ENCODE results near the gene SLC1A6. TPM values are rescaled to one million over a fixed set of nuclear protein-coding genes. Genes with fewer than 3 reads are reported as not detected.
"Not testable (repeated sequence)": the region's sequence is repeated elsewhere in the genome, so short reads cannot be mapped to it uniquely, and the experiment has no call there.

The SLC1A6 gene
- total RNA-seq (2014; rRNA removed; shearing (Covaris generic)): 0.62 TPM in 1 of 2 replicates, not detected in the other

- no peaks in the 10 kb centered on the region for H3K36me3 ChIP-seq (replicated peaks; ENCODE audit: control insufficient read depth, insufficient read depth, low read length)
- peak within 1 kb of the TSS; percentile 62; the same call in 1 of the 2 replicates for H3K4me3 ChIP-seq (ENCODE audit: insufficient read depth, low read depth, low read length)
- peaks cover 14% of the 10 kb centered on the region for H3K27me3 ChIP-seq (ENCODE audit: control insufficient read depth, insufficient read depth, low read length)
- DNase-seq: peak; percentile 96
Measured at GRCh38 chr19:14979476-14980255, at the start of gene SLC1A6. Gene SLC1A6 (minus strand): TSS chr19:14979864. CDS start chr19:14972910, 6,954 bp downstream.

GRCh38 chr19:15028490-15028889 is 48.8 kb upstream of the SLC1A6 start:
- Histone ChIP-seq H3K27me3 (ENCODE audit: control insufficient read depth, insufficient read depth, low read length) (no peaks in the 10 kb centered on the region), H3K4me3 (ENCODE audit: insufficient read depth, low read depth, low read length) (no peak overlapping the region), H3K36me3 (replicated peaks; ENCODE audit: control insufficient read depth, insufficient read depth, low read length) (no peaks in the 10 kb centered on the region)
- no peak for DNase-seq

GRCh38 chr19:15025217-15025616 is 45.6 kb upstream of the SLC1A6 start:
- no peaks in the 10 kb centered on the region for H3K27me3 ChIP-seq (ENCODE audit: control insufficient read depth, insufficient read depth, low read length)
- peak; percentile 56 for DNase-seq

GRCh38 chr19:15022752-15023151 is 43.1 kb upstream of the SLC1A6 start:
- Histone ChIP-seq H3K27me3 (ENCODE audit: control insufficient read depth, insufficient read depth, low read length) (no peaks in the 10 kb centered on the region), H3K36me3 (replicated peaks; ENCODE audit: control insufficient read depth, insufficient read depth, low read length) (no peaks in the 10 kb centered on the region), H3K4me3 (ENCODE audit: insufficient read depth, low read depth, low read length) (no peak overlapping the region)
- DNase-seq: peak; percentile 52

More at GRCh38 chr19:15025217-15025616, 45.6 kb upstream of the SLC1A6 start:
- Histone ChIP-seq H3K36me3 (replicated peaks; ENCODE audit: control insufficient read depth, insufficient read depth, low read length) (no peaks in the 10 kb centered on the region), H3K4me3 (ENCODE audit: insufficient read depth, low read depth, low read length) (no peak overlapping the region)

GRCh38 chr19:15021286-15022007 is 41.8 kb upstream of the SLC1A6 start:
- Histone ChIP-seq H3K36me3 (replicated peaks; ENCODE audit: control insufficient read depth, insufficient read depth, low read length) (no peaks in the 10 kb centered on the region), H3K27me3 (ENCODE audit: control insufficient read depth, insufficient read depth, low read length) (no peaks in the 10 kb centered on the region), H3K4me3 (ENCODE audit: insufficient read depth, low read depth, low read length) (no peak overlapping the region)
- DNase-seq: peak; percentile 36

GRCh38 chr19:15018836-15019235 is 39.2 kb upstream of the SLC1A6 start:
- not testable (repeated sequence) for H3K27me3 ChIP-seq (ENCODE audit: control insufficient read depth, insufficient read depth, low read length); H3K36me3 ChIP-seq (replicated peaks; ENCODE audit: control insufficient read depth, insufficient read depth, low read length); DNase-seq; H3K4me3 ChIP-seq (ENCODE audit: insufficient read depth, low read depth, low read length)

- no peak overlapping the region for H3K4me3 ChIP-seq (ENCODE audit: insufficient read depth, low read depth, low read length)
- peak; percentile 78 for DNase-seq
- no peaks in the 10 kb centered on the region; the same call in 1 of the 2 replicates for H3K27me3 ChIP-seq (ENCODE audit: control insufficient read depth, insufficient read depth, low read length)
- H3K36me3 ChIP-seq (replicated peaks; ENCODE audit: control insufficient read depth, insufficient read depth, low read length): no peaks in the 10 kb centered on the region
Measured at GRCh38 chr19:15015946-15016542, 36.4 kb upstream of the SLC1A6 start.

GRCh38 chr19:15014579-15014978 is 34.9 kb upstream of the SLC1A6 start:
- Histone ChIP-seq H3K4me3 (ENCODE audit: insufficient read depth, low read depth, low read length) (no peak overlapping the region), H3K27me3 (ENCODE audit: control insufficient read depth, insufficient read depth, low read length) (no peaks in the 10 kb centered on the region; the same call in 1 of the 2 replicates), H3K36me3 (replicated peaks; ENCODE audit: control insufficient read depth, insufficient read depth, low read length) (no peaks in the 10 kb centered on the region)
- peak; percentile 79 for DNase-seq

GRCh38 chr19:15010501-15011300 is 31.0 kb upstream of the SLC1A6 start:
- H3K36me3 ChIP-seq (replicated peaks; ENCODE audit: control insufficient read depth, insufficient read depth, low read length): no peaks in the 10 kb centered on the region
- H3K27me3 ChIP-seq (ENCODE audit: control insufficient read depth, insufficient read depth, low read length): no peaks in the 10 kb centered on the region; the same call in 1 of the 2 replicates
- DNase-seq: peak; percentile 89
- peak overlapping the region; percentile 14; the same call in 1 of the 2 replicates for H3K4me3 ChIP-seq (ENCODE audit: insufficient read depth, low read depth, low read length)

GRCh38 chr19:15008308-15008707 is 28.6 kb upstream of the SLC1A6 start:
- H3K27me3 ChIP-seq (ENCODE audit: control insufficient read depth, insufficient read depth, low read length): no peaks in the 10 kb centered on the region; the same call in 1 of the 2 replicates
- no peaks in the 10 kb centered on the region for H3K36me3 ChIP-seq (replicated peaks; ENCODE audit: control insufficient read depth, insufficient read depth, low read length)
- no peak for DNase-seq
- H3K4me3 ChIP-seq (ENCODE audit: insufficient read depth, low read depth, low read length): no peak overlapping the region

- DNase-seq: no peak
- no peak overlapping the region for H3K4me3 ChIP-seq (ENCODE audit: insufficient read depth, low read depth, low read length)
- no peaks in the 10 kb centered on the region for H3K36me3 ChIP-seq (replicated peaks; ENCODE audit: control insufficient read depth, insufficient read depth, low read length)
- no peaks in the 10 kb centered on the region for H3K27me3 ChIP-seq (ENCODE audit: control insufficient read depth, insufficient read depth, low read length)
Measured at GRCh38 chr19:14997981-14998380, 18.3 kb upstream of the SLC1A6 start.

GRCh38 chr19:14992780-14993179 is 13.1 kb upstream of the SLC1A6 start:
- no peaks in the 10 kb centered on the region for H3K27me3 ChIP-seq (ENCODE audit: control insufficient read depth, insufficient read depth, low read length)

GRCh38 chr19:14985133-14985532 is 5.5 kb upstream of the SLC1A6 start:
- no peak for DNase-seq
- H3K36me3 ChIP-seq (replicated peaks; ENCODE audit: control insufficient read depth, insufficient read depth, low read length): no peaks in the 10 kb centered on the region
- peaks cover under 1% of the 10 kb centered on the region; the same call in 1 of the 2 replicates for H3K27me3 ChIP-seq (ENCODE audit: control insufficient read depth, insufficient read depth, low read length)
- H3K4me3 ChIP-seq (ENCODE audit: insufficient read depth, low read depth, low read length): no peak overlapping the region

More at GRCh38 chr19:14992780-14993179, 13.1 kb upstream of the SLC1A6 start:
- no peak for DNase-seq
- no peaks in the 10 kb centered on the region for H3K36me3 ChIP-seq (replicated peaks; ENCODE audit: control insufficient read depth, insufficient read depth, low read length)
- no peak overlapping the region for H3K4me3 ChIP-seq (ENCODE audit: insufficient read depth, low read depth, low read length)
